GM18951 (cell line): ENCODE data around the gene RIPK1.

Experiments
- POLR2A ChIP-seq: IDR thresholded peaks from 4 replicates; pipeline ENCODE4 v1.6.1; 2011; ENCODE audit warnings: mild to moderate bottlenecking; ENCODE audit not compliant: insufficient read length, insufficient read depth; ENCODE audit errors: extremely low read depth
- in situ Hi-C: fragments of 300-500 bp; cut with MboI; formaldehyde crosslinking; loops from one replicate; pipeline ENCODE4 v1.12.0; 2022; ENCODE audit warnings: low sequenced_read_pairs, mixed read lengths, inconsistent platforms; ENCODE audit not compliant: unreplicated experiment

The RIPK1 gene

GRCh38 chr6:3162565-3163247 lies 94.4 kb downstream of the RIPK1 start:
- TF ChIP-seq POLR2A = no peak
- in situ Hi-C loops = no loop called here

- TF ChIP-seq POLR2A = no peak
- in situ Hi-C loops = no loop called here
Observed at GRCh38 chr6:3163248-3163594, 94.9 kb downstream of the RIPK1 start.

GRCh38 chr6:3164388-3164787 lies 96.1 kb downstream of the RIPK1 start:
- no peak for TF ChIP-seq POLR2A
- in situ Hi-C loops = no loop called here
